Occipital lobe (tissue), 2 donors: Measurements from ENCODE around the gene AAR2. TPM values are rescaled to one million over a fixed set of nuclear protein-coding genes. Genes with fewer than 3 reads are reported as not detected.

Experiments used
- DNase-seq: peaks from one replicate; lab custom pipeline; 2025; lab: John Stamatoyannopoulos, UW
- total RNA-seq: library from RNA; depleted of rRNA; stranded (reverse); fragments of >200 nt; gene quantifications from one replicate; pipeline ENCODE4 v1.2.3, GENCODE V29; 2014

Gene AAR2
- 24.3 TPM for total RNA-seq

- peak; percentile 69 for DNase-seq
These were observed at the start of gene AAR2 for GRCh38 chr20:36235892-36236785. TSS of gene AAR2 (plus strand) at chr20:36236478. CDS start at chr20:36239869, 3,391 bp downstream.

DNA sequence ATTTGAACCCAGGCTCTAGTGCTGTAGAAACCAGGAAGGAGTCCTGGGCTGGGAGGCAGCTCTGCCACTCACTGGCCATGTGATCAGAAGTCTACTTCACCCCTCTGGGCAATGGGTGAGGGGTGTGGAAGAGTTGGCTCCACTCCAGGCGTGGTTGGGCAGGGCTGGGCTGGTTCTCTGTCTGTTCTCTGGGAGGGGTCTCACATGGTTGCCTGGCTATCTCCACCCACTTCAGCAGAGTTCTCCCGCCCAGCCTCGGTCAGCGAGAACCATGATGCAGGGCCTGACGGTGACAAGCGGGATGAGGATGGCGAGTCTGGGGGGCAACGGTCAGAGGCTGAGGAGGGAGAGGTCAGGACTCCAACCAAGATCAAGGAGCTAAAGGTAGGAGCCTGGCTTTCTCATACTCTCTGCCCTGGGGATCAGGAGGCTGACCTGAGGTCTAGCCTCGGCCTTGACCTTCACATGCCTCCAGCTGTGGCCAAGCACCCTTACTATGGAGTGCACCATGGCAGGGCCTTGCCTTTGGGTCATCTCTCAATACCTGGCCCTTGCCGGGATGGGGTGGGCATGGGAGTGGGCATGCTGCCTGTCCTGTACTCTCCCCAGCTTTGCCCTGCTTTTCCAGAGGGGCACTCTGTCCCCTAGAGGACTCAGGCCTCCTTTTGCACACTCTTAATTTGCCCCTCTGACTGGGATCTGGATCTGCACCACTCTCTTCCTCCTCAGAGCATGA is 42.1 kb upstream of the AAR2 start:
- no peak for DNase-seq

GRCh38 chr20:36196676-36197075 is 39.6 kb upstream of the AAR2 start:
- no peak for DNase-seq

GRCh38 chr20:36197271-36197670 is 39.0 kb upstream of the AAR2 start:
- no peak for DNase-seq

GRCh38 chr20:36199345-36200257 is 36.7 kb upstream of the AAR2 start:
- DNase-seq: peak; percentile 59

- DNase-seq: no peak
These were observed 35.8 kb upstream of the AAR2 start for GRCh38 chr20:36200451-36200850.

DNA sequence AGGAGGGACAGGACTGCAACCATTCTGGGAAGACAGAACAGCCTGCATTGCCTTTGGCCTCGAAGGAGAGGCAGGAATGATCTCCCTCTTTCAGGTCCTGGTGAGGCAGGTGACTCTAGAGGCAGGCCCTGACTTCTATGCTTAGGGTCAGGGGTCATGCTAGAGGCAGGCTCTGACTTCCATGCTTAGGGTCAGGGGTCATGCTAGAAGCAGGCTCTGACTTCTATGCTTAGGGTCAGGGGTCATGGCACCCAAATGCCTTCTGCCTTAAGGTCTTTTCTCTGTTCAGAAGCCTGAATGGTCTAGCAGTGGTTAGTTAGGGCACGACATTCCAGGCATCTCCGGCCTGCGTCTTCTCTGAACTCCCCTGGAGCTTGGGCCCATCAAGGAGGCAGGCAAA is 35.1 kb upstream of the AAR2 start:
- no peak for DNase-seq

DNA sequence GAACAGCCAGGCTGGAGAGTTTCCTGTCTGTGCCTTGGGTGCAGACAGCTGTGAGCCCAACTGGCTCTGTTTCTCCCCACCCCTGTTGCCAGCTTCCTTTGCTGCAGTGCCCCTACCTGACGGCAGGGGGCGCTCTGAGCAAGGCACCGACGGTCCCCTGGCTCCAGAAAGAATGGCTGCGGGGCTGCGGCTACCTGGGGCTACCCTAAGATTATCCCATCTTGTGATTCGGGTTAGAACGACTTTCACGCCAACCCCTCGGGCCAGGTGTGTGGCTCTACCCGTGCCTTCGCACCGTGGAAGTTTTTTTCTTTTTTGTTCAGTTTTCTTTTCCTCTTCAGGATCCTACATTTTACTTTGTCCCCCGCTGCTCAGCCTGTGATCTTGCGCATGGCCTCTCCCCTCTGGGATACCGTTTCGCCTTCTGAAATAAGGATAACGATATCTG is 33.4 kb upstream of the AAR2 start:
- DNase-seq: peak; percentile 51

- no peak for DNase-seq
These were observed 32.4 kb upstream of the AAR2 start for GRCh38 chr20:36203861-36204260.

DNA sequence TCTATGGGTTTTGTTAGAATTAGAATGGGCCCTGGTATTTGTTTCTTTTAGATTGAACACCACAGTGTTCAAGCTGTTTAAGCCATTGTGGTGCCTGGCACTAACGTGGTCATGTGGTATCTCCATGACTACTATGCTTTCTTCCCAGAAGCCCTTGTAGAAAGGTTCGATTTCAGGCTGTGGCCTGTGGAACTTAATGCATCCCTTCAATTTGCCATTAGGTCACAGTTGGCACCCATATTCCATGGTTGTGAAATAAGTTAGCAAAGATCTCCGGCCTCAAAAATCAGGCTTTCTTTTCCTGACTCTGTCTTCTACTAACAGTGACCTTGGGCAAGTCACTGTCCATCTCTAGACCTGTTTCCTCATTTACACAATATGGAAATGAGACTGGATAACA is 31.3 kb upstream of the AAR2 start:
- no peak for DNase-seq

- DNase-seq: no peak
These were observed 30.2 kb upstream of the AAR2 start for GRCh38 chr20:36206068-36206467.

DNA sequence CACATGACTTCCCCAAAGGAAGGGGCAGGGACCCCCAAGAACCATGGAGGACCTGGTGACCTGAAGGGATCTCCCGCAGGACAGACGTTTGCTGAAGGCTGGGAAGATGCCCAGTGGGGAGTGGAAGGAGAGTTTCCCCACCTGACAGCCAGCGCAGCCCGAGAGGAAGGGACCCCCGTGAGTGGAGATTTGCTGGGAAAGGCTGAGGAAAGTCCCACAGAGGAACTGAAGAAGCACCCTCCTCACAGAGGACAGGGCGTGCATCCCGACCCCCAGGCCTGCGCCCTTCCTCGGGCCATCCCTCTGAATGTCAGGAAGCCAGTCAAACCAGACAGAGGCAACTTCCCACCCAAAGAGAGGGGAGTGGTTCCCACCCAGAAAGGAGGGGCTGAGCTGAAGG is 29.6 kb upstream of the AAR2 start:
- no peak for DNase-seq

GRCh38 chr20:36207602-36208001 is 28.7 kb upstream of the AAR2 start:
- no peak for DNase-seq

DNA sequence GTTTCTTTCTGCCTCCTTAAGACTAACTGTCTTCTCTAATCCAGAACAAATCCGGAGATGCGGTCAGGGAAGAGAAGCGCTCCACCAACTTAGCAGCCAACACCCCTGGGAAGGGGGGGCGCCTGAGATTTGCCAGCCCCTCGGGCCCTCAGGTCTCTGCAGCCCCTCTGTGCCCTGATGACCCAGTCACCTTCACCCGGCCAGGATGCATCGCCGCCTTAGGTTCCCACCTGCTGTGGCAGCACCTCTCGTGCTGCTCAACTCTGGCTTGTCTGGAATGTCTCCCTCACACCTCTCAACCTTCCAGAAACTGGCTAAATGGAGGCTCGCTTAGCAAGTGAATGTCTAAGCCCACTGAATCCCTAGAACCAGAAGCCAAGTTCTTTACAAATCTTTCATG is 28.0 kb upstream of the AAR2 start:
- no peak for DNase-seq

GRCh38 chr20:36210436-36211021 is 25.7 kb upstream of the AAR2 start:
- no peak for DNase-seq

DNA sequence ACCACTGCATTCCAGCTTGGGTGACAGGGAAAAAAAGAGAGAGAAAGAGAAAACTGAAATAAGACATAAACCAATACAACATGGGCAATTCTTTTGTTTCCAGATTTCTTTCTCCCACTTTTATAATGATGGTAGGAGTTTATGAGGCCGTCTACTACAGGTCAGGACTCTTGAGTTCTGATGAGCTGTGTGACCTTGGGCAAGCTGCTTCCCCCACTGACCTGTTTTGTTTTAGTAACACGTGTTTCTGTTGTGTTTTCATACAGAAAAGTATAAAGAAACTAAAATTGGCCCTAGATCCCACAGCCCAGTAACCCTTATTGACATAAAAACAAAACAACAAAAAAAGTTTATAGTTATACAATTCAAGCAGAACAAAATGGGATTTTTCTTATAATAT is 22.9 kb upstream of the AAR2 start:
- DNase-seq: no peak

DNA sequence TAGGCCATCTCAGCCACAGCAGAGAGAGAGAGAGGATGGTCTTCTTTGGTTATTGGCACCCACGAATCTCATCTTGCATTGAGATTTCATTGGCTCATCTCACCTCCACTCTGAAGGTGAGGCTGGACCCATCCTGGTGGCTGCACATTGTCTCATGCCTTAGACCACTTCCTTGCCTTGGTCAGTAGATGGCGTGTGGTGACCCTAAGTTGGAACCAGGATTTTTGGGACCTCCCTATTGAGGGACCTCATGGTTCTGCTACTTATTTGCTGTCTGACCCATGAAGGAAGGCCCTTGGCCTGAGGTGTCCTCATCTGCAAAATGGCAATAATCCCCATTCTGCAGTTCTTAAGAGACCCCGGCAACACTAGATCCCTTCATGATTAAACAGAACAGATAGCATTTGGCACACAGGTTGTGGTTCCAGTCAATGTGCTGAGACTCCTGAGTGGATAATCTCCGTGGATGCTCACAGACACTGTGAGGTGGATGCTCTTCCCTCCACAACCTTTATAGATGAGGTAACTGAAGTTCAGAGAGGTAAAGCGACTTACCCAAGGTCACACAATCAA is 21.5 kb upstream of the AAR2 start:
- DNase-seq: no peak

- no peak for DNase-seq
These were observed 20.5 kb upstream of the AAR2 start for GRCh38 chr20:36215778-36216177.

GRCh38 chr20:36216314-36217025 is 19.8 kb upstream of the AAR2 start:
- no peak for DNase-seq

DNA sequence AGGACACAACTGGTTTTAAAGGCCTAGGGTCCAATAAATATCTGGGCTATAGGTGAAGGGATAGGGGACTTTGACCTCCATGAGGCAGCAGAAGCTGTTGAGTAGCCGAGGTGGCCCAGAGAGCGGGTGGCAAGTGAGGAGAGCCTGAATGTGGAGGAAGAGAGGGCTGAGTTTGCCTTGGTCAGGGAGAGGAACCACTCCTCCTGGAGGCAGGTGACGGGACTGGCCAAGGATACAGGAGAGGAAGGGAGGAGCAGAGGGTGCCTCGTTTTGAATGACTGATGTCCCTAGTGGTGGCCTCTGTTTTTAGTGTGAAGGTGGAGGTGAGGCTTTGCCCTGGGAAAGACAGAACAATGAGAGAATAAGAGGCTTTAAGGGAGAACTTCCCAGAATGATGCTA is 19.1 kb upstream of the AAR2 start:
- DNase-seq: no peak
